ENCODE results near the gene KIRREL3. TPM values are rescaled to one million over a fixed set of nuclear protein-coding genes. Genes with fewer than 3 reads are reported as not detected.

Gene KIRREL3
- polyA plus RNA-seq, 1 of the 3 experiments (the other 2 are of a cell fraction): 3.7 TPM

DNA sequence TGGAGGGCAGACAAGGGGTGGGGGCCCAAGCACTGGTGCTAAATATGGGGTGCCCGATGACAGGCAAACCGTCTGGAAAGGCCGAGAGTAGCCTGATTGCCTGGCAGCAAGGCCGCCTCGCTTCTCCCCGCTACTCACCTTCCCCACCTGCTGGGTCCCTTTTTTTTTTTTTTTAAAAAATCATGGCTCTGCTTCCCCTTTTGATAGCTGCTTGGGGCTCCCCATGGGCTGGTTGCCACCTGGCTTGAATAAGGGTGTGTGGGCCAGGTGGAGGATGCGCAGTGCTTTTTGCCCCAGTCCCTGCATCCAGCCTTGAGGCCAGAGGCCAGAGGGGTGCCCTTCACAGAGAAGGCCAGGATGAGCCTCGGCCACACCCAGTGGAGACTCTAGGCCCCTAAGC lies 533.1 kb downstream of the KIRREL3 start:
- Histone ChIP-seq H3K36me3 (replicated peaks in 1 of 2; ENCODE audit: control insufficient read depth in 1 of 2, insufficient read depth in 2 of 2, low read length in 1 of 2) (no peaks in the 10 kb centered on the region), H3F3A (replicated peaks; ENCODE audit: insufficient read depth) (no peaks in the 10 kb centered on the region), H3K4me1 (ENCODE audit: control insufficient read depth in 1 of 2, insufficient read depth in 2 of 2, low read depth in 1 of 2, low read length in 1 of 2) (peaks cover 8 to 16% of the 10 kb centered on the region in 2 experiments; a peak in 2 of 4 replicates), H3K4me2 (no peak overlapping the region), H3K9ac (no peak overlapping the region), H3K79me2 (ENCODE audit: insufficient read depth) (no peaks in the 10 kb centered on the region), H3K4me3 (ENCODE audit: low read depth in 2 of 2, low read length in 1 of 2) (no peak overlapping the region), H3K27me3 (ENCODE audit: insufficient read depth) (no peaks in the 10 kb centered on the region), H3K9me3 (no peaks in the 10 kb centered on the region), H2AFZ (ENCODE audit: low read depth) (no peak overlapping the region), H3K9me2 (no peaks in the 10 kb centered on the region), H4K20me1 (ENCODE audit: insufficient read depth) (no peaks in the 10 kb centered on the region), H3K27ac (ENCODE audit: low read depth in 2 of 2, low read length in 1 of 2) (no peak overlapping the region)
- 70% methylated on average over 8 of the region's 8 CpGs for WGBS (ENCODE audit: low lambda C conversion rate)
- no peak for DNase-seq
- TF ChIP-seq PBX3 (IDR thresholded peaks at IDR 0.05): no peak
- TF ChIP-seq ELF1 (IDR thresholded peaks at IDR 0.05): no peak
- TF ChIP-seq SMC3 (IDR thresholded peaks at IDR 0.05; ENCODE audit: low read depth, low read length): no peak
- TF ChIP-seq FOSL2 (IDR thresholded peaks at IDR 0.05; ENCODE audit: borderline replicate concordance, low read depth): no peak
- TF ChIP-seq TAF1 (IDR thresholded peaks at IDR 0.05; ENCODE audit: borderline replicate concordance, low read depth, low read length): no peak
- TF ChIP-seq USF1 (IDR thresholded peaks at IDR 0.05; ENCODE audit: borderline replicate concordance, low read depth): no peak
- TF ChIP-seq POLR2AphosphoS5 (IDR thresholded peaks at IDR 0.05; ENCODE audit: low read depth, low read length): no peak
- TF ChIP-seq SIN3A (IDR thresholded peaks at IDR 0.05; ENCODE audit: borderline replicate concordance, low read depth, low read length): no peak
- no peak for TF ChIP-seq NRF1 (IDR thresholded peaks at IDR 0.05; ENCODE audit: low read depth, low read length)
- POLR2A ChIA-PET: no interaction called here
- CTCF ChIA-PET: interaction anchor here (1.2 to 9.2 kb wide), 4 partner anchors 13 to 26 kb away, joined by 3 to 78 read pairs (median 17); no protein-coding TSS in a partner anchor

GRCh38 chr11:126467046-126467370 lies 533.6 kb downstream of the KIRREL3 start:
- Histone ChIP-seq H3K4me2 (no peak overlapping the region), H3K9me2 (no peaks in the 10 kb centered on the region), H3K79me2 (ENCODE audit: insufficient read depth) (no peaks in the 10 kb centered on the region), H3K27ac (ENCODE audit: low read depth in 2 of 2, low read length in 1 of 2) (no peak overlapping the region), H3K9me3 (no peaks in the 10 kb centered on the region), H3F3A (replicated peaks; ENCODE audit: insufficient read depth) (no peaks in the 10 kb centered on the region), H3K4me3 (ENCODE audit: low read depth in 2 of 2, low read length in 1 of 2) (no peak overlapping the region), H3K9ac (no peak overlapping the region), H2AFZ (ENCODE audit: low read depth) (no peak overlapping the region), H3K36me3 (replicated peaks in 1 of 2; ENCODE audit: control insufficient read depth in 1 of 2, insufficient read depth in 2 of 2, low read length in 1 of 2) (no peaks in the 10 kb centered on the region), H3K27me3 (ENCODE audit: insufficient read depth) (no peaks in the 10 kb centered on the region), H3K4me1 (ENCODE audit: control insufficient read depth in 1 of 2, insufficient read depth in 2 of 2, low read depth in 1 of 2, low read length in 1 of 2) (peaks cover 8 to 16% of the 10 kb centered on the region in 2 experiments; a peak in 2 of 4 replicates), H4K20me1 (ENCODE audit: insufficient read depth) (no peaks in the 10 kb centered on the region)
- WGBS (ENCODE audit: low lambda C conversion rate): 89% methylated on average over 7 of the region's 13 CpGs
- ChIA-PET POLR2A (no interaction called here), CTCF (interaction anchor here (1.2 to 9.2 kb wide), 3 partner anchors 14 to 25 kb away, joined by 3 to 78 read pairs (median 25); no protein-coding TSS in a partner anchor)
- TF ChIP-seq FOSL2 (IDR thresholded peaks at IDR 0.05; ENCODE audit: borderline replicate concordance, low read depth) (no peak), FOXM1 (IDR thresholded peaks at IDR 0.05; ENCODE audit: low read depth) (no peak), RCOR1 (IDR thresholded peaks at IDR 0.05; ENCODE audit: low read length) (no peak), ELF1 (IDR thresholded peaks at IDR 0.05) (no peak), TEAD4 (IDR thresholded peaks at IDR 0.05; ENCODE audit: borderline replicate concordance, insufficient read depth) (no peak), NRF1 (IDR thresholded peaks at IDR 0.05; ENCODE audit: low read depth, low read length) (no peak), PBX3 (IDR thresholded peaks at IDR 0.05) (no peak), MAX (IDR thresholded peaks at IDR 0.05; ENCODE audit: low read depth) (no peak), GABPA (IDR thresholded peaks at IDR 0.05; ENCODE audit: low read depth) (no peak), CHD2 (IDR thresholded peaks at IDR 0.05; ENCODE audit: low read length, partially characterized antibody) (no peak), ZBTB33 (IDR thresholded peaks at IDR 0.05; ENCODE audit: borderline replicate concordance, low read depth) (no peak), MXI1 (IDR thresholded peaks at IDR 0.05; ENCODE audit: low read depth, low read length) (no peak), SIN3A (IDR thresholded peaks at IDR 0.05; ENCODE audit: borderline replicate concordance, low read depth, low read length) (no peak), USF1 (IDR thresholded peaks at IDR 0.05; ENCODE audit: borderline replicate concordance, low read depth) (no peak)
- TF ChIP-seq, protein P1, sequence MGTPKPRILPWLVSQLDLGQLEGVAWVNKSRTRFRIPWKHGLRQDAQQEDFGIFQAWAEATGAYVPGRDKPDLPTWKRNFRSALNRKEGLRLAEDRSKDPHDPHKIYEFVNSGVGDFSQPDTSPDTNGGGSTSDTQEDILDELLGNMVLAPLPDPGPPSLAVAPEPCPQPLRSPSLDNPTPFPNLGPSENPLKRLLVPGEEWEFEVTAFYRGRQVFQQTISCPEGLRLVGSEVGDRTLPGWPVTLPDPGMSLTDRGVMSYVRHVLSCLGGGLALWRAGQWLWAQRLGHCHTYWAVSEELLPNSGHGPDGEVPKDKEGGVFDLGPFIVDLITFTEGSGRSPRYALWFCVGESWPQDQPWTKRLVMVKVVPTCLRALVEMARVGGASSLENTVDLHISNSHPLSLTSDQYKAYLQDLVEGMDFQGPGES (IDR thresholded peaks at IDR 0.05; ENCODE audit: low read depth, low read length): no peak
- no peak for DNase-seq

Measured in SK-N-SH (cell line).